ENCODE measurements around the gene ARL9.

- TF ChIP-seq CTCF (IDR thresholded peaks at IDR 0.05; ENCODE audit: borderline replicate concordance, extremely low read depth, low read length, poor library complexity, severe bottlenecking) (no peak), EZH2 (IDR thresholded peaks at IDR 0.05; ENCODE audit: borderline replicate concordance, low read depth, low read length, severe bottlenecking) (no peak)
Measured at GRCh38 chr4:56465599-56466295, 39.8 kb upstream of the ARL9 start.

All from DND-41 (cell line).